HL-60 (cell line): ENCODE results near the gene LINGO4.

Experiments
- TF ChIP-seq, protein P1 (sequence below): IDR thresholded peaks from one replicate; pipeline ENCODE4 v1.5.1; 2011; ENCODE audit warnings: low read length, control low read depth, inconsistent platforms; ENCODE audit not compliant: insufficient read depth
- TF ChIP-seq, protein P2 (sequence below): IDR thresholded peaks from 2 replicates; pipeline ENCODE4 v1.6.1; 2012; ENCODE audit warnings: low read depth; ENCODE audit not compliant: insufficient replicate concordance

DNA sequence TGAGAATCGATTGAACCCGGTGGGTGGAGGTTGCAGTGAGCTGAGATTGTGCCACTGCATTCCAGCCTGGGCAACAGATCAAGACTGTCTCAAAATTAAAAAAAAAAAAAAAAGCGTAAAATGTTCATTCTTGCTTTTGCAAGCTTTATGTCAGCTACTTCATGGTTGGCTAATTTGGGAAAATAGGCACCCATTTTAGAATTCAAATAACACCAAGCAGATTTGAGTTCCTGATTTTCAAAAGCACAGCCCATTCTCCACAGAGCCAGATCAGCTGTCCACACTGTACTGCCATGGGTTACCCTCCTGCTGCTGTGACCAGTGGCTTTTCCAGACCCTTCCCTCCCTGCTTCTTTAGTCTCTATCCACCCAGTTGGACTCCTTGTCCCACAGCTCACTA lies 43.9 kb upstream of the LINGO4 start:
- TF ChIP-seq, protein P1, sequence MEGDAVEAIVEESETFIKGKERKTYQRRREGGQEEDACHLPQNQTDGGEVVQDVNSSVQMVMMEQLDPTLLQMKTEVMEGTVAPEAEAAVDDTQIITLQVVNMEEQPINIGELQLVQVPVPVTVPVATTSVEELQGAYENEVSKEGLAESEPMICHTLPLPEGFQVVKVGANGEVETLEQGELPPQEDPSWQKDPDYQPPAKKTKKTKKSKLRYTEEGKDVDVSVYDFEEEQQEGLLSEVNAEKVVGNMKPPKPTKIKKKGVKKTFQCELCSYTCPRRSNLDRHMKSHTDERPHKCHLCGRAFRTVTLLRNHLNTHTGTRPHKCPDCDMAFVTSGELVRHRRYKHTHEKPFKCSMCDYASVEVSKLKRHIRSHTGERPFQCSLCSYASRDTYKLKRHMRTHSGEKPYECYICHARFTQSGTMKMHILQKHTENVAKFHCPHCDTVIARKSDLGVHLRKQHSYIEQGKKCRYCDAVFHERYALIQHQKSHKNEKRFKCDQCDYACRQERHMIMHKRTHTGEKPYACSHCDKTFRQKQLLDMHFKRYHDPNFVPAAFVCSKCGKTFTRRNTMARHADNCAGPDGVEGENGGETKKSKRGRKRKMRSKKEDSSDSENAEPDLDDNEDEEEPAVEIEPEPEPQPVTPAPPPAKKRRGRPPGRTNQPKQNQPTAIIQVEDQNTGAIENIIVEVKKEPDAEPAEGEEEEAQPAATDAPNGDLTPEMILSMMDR: no peak
- TF ChIP-seq, protein P2, sequence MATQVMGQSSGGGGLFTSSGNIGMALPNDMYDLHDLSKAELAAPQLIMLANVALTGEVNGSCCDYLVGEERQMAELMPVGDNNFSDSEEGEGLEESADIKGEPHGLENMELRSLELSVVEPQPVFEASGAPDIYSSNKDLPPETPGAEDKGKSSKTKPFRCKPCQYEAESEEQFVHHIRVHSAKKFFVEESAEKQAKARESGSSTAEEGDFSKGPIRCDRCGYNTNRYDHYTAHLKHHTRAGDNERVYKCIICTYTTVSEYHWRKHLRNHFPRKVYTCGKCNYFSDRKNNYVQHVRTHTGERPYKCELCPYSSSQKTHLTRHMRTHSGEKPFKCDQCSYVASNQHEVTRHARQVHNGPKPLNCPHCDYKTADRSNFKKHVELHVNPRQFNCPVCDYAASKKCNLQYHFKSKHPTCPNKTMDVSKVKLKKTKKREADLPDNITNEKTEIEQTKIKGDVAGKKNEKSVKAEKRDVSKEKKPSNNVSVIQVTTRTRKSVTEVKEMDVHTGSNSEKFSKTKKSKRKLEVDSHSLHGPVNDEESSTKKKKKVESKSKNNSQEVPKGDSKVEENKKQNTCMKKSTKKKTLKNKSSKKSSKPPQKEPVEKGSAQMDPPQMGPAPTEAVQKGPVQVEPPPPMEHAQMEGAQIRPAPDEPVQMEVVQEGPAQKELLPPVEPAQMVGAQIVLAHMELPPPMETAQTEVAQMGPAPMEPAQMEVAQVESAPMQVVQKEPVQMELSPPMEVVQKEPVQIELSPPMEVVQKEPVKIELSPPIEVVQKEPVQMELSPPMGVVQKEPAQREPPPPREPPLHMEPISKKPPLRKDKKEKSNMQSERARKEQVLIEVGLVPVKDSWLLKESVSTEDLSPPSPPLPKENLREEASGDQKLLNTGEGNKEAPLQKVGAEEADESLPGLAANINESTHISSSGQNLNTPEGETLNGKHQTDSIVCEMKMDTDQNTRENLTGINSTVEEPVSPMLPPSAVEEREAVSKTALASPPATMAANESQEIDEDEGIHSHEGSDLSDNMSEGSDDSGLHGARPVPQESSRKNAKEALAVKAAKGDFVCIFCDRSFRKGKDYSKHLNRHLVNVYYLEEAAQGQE: no peak
